ENCODE data around the gene SEL1L3. TPM values are rescaled to one million over a fixed set of nuclear protein-coding genes. Genes with fewer than 3 reads are reported as not detected.

The SEL1L3 gene
- total RNA-seq, 4 donors from 2014 or later: 6.9 to 13.5 (median 7.5) TPM

DNA sequence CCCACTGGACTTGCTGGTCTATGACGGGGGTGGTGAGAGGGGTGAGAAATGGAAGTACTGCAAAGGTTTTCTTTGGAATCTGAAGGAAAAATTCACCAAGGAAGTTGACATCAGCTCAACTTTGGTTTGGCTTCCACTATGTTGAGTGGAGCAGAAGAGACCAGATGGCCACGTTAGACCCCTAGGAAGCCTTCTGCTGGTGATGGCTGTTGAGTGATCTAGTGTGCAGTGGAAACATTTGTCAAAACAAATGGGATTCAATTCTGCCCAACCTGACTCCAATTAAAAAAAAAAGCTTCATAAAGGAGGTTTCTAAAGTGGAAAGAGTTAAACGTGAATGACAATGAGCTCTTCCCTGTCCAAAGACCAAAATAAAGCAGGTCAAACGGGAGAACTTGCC, 25.7 kb downstream of the SEL1L3 start:
- Histone ChIP-seq H3K27ac (no peak overlapping the region), H3K36me3 (no peaks in the 10 kb centered on the region), H3K27me3 (no peaks in the 10 kb centered on the region), H3K9me3 (no peaks in the 10 kb centered on the region), H3K4me3 (no peak overlapping the region), H3K4me1 (no peaks in the 10 kb centered on the region)
- intact Hi-C loops (cut with DNase I): no loop called here
- TF ChIP-seq, protein P1, sequence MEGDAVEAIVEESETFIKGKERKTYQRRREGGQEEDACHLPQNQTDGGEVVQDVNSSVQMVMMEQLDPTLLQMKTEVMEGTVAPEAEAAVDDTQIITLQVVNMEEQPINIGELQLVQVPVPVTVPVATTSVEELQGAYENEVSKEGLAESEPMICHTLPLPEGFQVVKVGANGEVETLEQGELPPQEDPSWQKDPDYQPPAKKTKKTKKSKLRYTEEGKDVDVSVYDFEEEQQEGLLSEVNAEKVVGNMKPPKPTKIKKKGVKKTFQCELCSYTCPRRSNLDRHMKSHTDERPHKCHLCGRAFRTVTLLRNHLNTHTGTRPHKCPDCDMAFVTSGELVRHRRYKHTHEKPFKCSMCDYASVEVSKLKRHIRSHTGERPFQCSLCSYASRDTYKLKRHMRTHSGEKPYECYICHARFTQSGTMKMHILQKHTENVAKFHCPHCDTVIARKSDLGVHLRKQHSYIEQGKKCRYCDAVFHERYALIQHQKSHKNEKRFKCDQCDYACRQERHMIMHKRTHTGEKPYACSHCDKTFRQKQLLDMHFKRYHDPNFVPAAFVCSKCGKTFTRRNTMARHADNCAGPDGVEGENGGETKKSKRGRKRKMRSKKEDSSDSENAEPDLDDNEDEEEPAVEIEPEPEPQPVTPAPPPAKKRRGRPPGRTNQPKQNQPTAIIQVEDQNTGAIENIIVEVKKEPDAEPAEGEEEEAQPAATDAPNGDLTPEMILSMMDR (IDR thresholded peaks at IDR 0.05): no peak
- TF ChIP-seq POLR2A (IDR thresholded peaks at IDR 0.05): no peak
- 88 to 91% methylated on average over 4 of the region's 4 CpGs for WGBS, 2 donors
- DNase-seq: no peak

GRCh38 chr4:25835384-25835783, 27.4 kb downstream of the SEL1L3 start:
- DNase-seq: no peak
- H3K4me1 ChIP-seq: no peaks in the 10 kb centered on the region
- H3K36me3 ChIP-seq: no peaks in the 10 kb centered on the region
- intact Hi-C loops (cut with DNase I): no loop called here
- no peak overlapping the region for H3K4me3 ChIP-seq
- TF ChIP-seq, protein P1 (IDR thresholded peaks at IDR 0.05): no peak
- TF ChIP-seq POLR2A (IDR thresholded peaks at IDR 0.05): no peak
- H3K27ac ChIP-seq: no peak overlapping the region
- WGBS, 2 donors: 61 to 83% methylated on average over 1 of the region's 1 CpG
- no peaks in the 10 kb centered on the region for H3K9me3 ChIP-seq
- no peaks in the 10 kb centered on the region for H3K27me3 ChIP-seq

GRCh38 chr4:25834411-25835107, 28.2 kb downstream of the SEL1L3 start:
- 82 to 90% methylated on average over 5 of the region's 5 CpGs for WGBS, 2 donors
- intact Hi-C loops (cut with DNase I): no loop called here
- TF ChIP-seq, protein P1 (IDR thresholded peaks at IDR 0.05): no peak
- no peak for TF ChIP-seq POLR2A (IDR thresholded peaks at IDR 0.05)
- H3K27me3 ChIP-seq: no peaks in the 10 kb centered on the region
- no peaks in the 10 kb centered on the region for H3K9me3 ChIP-seq
- no peak overlapping the region for H3K4me3 ChIP-seq
- H3K27ac ChIP-seq: no peak overlapping the region
- H3K4me1 ChIP-seq: no peaks in the 10 kb centered on the region
- H3K36me3 ChIP-seq: no peaks in the 10 kb centered on the region
- no peak for DNase-seq

DNA sequence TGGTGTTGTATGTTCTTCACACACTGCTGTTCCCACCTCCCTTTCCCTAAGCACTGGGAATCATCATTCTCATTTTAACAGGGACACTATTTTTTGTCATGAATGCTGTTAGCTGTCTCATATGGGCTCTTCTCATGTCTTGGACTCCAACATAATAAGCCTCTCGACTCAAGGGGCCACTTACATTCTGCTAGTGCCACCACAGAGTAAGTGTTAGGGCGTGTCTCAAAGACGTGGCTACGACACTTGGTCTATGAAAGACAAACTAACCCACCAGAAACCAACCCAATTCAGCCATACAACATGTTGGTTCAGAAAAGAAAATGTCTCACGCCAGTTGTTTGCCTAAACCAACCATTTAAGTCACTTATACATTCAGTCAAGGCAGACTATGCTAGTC, 32.2 kb downstream of the SEL1L3 start:
- H3K9me3 ChIP-seq: no peaks in the 10 kb centered on the region
- H3K36me3 ChIP-seq: no peaks in the 10 kb centered on the region
- TF ChIP-seq POLR2A (IDR thresholded peaks at IDR 0.05): no peak
- TF ChIP-seq, protein P1 (IDR thresholded peaks at IDR 0.05): no peak
- H3K27me3 ChIP-seq: no peaks in the 10 kb centered on the region
- no peak for DNase-seq
- no peak overlapping the region for H3K4me3 ChIP-seq
- intact Hi-C loops (cut with DNase I): no loop called here
- 93 to 98% methylated on average over 5 of the region's 5 CpGs for WGBS, 2 donors
- H3K4me1 ChIP-seq: no peaks in the 10 kb centered on the region
- no peak overlapping the region for H3K27ac ChIP-seq

DNA sequence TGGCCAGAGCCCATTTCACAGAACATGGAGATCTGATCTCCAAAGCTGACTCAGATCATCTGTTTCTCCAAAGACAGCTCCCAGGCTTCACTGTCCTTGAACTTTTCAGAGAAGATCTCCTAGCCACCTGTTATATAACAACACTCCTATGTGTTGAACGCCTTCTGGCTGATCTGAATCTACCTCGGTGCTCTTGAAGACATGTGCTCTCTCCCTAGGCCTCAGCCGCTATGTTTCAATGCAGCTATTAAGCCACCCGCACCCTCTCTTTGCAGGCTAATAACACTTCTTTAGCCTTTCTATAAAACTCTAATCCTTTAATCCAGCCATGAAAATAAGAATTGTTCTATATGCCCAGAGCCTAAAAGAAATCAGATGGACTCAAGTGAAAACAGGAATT, 34.9 kb downstream of the SEL1L3 start:
- Histone ChIP-seq H3K27me3 (no peaks in the 10 kb centered on the region), H3K4me3 (no peak overlapping the region), H3K4me1 (no peaks in the 10 kb centered on the region), H3K27ac (no peak overlapping the region), H3K36me3 (no peaks in the 10 kb centered on the region), H3K9me3 (no peaks in the 10 kb centered on the region)
- intact Hi-C loops (cut with DNase I): no loop called here
- no peak for DNase-seq
- WGBS, 2 donors: 75 to 93% methylated on average over 4 of the region's 4 CpGs
- TF ChIP-seq POLR2A (IDR thresholded peaks at IDR 0.05): no peak
- TF ChIP-seq, protein P1 (IDR thresholded peaks at IDR 0.05): no peak
